ENCODE measurements around the gene SFRP2. TPM values are rescaled to one million over a fixed set of nuclear protein-coding genes. Genes with fewer than 3 reads are reported as not detected.

SFRP2 gene
- polyA plus RNA-seq, 1 experiment, result not detected

DNA sequence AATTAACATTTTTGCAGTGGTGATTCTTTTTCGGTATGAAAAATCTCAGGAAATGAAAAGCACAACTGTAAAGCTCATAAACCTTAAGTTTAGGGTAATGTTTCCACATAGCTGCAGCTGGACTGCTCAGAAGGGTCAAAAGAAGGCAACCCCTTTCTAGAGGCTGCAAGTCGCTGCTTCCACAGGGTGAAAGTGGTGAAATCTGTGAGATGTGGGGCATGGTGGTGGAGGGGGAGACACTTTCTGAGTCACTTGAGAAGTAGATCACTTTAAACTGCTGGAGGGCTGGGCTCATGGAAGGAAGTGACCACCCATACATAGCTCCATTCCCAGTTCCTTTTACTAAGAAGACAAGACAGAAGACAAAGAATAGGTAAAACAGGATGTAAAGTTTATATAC lies 8.7 kb downstream of the SFRP2 start:
- H3K27me3 ChIP-seq (ENCODE audit: control insufficient read depth, insufficient read depth, low read length), result no peaks in the 10 kb centered on the region
- H3K9me3 ChIP-seq (ENCODE audit: control insufficient read depth, insufficient read depth, low read length), result no peaks in the 10 kb centered on the region; the same call in 1 of the 2 replicates
- CTCF ChIA-PET, result interaction anchor here (1.4 kb wide), 1 partner anchor 30 kb away, joined by 3 read pairs; no protein-coding TSS in a partner anchor
- TF ChIP-seq, protein P1, sequence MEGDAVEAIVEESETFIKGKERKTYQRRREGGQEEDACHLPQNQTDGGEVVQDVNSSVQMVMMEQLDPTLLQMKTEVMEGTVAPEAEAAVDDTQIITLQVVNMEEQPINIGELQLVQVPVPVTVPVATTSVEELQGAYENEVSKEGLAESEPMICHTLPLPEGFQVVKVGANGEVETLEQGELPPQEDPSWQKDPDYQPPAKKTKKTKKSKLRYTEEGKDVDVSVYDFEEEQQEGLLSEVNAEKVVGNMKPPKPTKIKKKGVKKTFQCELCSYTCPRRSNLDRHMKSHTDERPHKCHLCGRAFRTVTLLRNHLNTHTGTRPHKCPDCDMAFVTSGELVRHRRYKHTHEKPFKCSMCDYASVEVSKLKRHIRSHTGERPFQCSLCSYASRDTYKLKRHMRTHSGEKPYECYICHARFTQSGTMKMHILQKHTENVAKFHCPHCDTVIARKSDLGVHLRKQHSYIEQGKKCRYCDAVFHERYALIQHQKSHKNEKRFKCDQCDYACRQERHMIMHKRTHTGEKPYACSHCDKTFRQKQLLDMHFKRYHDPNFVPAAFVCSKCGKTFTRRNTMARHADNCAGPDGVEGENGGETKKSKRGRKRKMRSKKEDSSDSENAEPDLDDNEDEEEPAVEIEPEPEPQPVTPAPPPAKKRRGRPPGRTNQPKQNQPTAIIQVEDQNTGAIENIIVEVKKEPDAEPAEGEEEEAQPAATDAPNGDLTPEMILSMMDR (IDR thresholded peaks at IDR 0.05; ENCODE audit: low read depth, low read length), result no peak
- POLR2A ChIA-PET, result no interaction called here
- DNase-seq (ENCODE audit: low read depth, low spot score), result no peak
- no peak overlapping the region for H3K4me3 ChIP-seq (ENCODE audit: low read depth, low read length)
- no peak overlapping the region for H3K27ac ChIP-seq (ENCODE audit: low read depth, low read length)

DNA sequence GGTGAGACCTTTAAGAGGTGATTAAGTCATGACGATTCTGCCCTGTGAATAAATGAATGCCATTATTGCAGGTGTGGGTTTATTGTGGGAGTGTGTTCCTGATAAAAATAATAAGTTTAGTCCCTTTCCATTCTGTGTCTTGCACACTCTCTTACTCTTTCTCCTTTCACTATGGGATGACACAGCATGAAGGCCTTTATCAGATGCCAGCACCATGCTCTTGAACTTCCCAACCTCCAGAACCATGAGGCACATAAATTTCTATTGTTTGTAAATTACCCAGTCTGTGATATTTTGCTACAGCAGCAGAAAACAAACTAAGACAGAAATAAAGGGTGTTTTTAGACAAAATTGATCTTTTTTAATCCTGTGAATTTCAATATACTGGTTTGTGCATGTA lies 10.5 kb downstream of the SFRP2 start:
- Histone ChIP-seq H3K27me3 (ENCODE audit: control insufficient read depth, insufficient read depth, low read length) (no peaks in the 10 kb centered on the region), H3K4me3 (ENCODE audit: low read depth, low read length) (no peak overlapping the region), H3K9me3 (ENCODE audit: control insufficient read depth, insufficient read depth, low read length) (no peaks in the 10 kb centered on the region; the same call in 1 of the 2 replicates), H3K27ac (ENCODE audit: low read depth, low read length) (no peak overlapping the region)
- ChIA-PET POLR2A (no interaction called here), CTCF (no interaction called here)
- TF ChIP-seq, protein P1 (IDR thresholded peaks at IDR 0.05; ENCODE audit: low read depth, low read length), result no peak
- DNase-seq (ENCODE audit: low read depth, low spot score), result no peak

DNA sequence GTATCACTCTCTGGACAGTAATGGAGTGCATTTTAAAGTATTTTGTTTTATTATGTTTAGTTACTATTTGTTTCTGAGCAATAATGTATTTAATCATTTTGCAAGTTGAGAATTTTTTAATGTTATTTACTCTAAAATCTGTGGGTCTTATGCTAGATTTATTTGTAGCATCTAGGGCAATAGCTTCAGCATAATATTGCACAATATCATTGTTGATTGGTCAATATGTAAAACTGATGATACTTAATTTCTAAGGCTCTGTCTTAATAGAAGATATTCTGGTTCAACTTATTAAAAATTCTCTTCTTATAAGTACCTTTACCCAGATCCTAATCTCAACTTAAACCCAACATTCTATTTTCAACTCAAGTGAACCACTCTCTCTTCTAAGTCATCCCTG lies 11.5 kb downstream of the SFRP2 start:
- H3K27me3 ChIP-seq (ENCODE audit: control insufficient read depth, insufficient read depth, low read length), result no peaks in the 10 kb centered on the region
- CTCF ChIA-PET, result interaction anchor here (1.1 kb wide), 1 partner anchor 27 kb away, joined by 3 read pairs; no protein-coding TSS in a partner anchor

DNA sequence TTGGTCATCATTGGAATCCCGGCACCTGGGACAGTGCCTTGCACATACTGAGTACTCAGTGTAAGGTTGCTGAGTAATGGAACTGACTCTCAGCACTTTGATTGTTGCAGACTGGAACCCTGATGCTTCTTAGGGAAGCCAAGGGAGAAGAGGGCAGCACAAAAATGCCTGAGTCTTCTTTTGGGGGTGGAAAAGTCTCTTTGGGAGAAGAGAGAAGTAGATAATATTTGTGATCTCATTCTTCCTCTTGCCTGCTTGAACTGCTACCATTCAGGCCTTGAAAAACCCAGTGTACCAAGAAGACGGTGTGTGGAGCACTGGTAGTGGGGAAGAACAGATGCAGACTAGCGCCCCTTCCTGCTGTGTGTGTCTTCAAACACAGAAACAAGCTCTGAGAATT lies 12.3 kb downstream of the SFRP2 start:
- POLR2A ChIA-PET, result no interaction called here
- CTCF ChIA-PET, result interaction anchor here (1.1 kb wide), 1 partner anchor 27 kb away, joined by 3 read pairs; no protein-coding TSS in a partner anchor
- Histone ChIP-seq H3K27ac (ENCODE audit: low read depth, low read length) (no peak overlapping the region), H3K9me3 (ENCODE audit: control insufficient read depth, insufficient read depth, low read length) (no peaks in the 10 kb centered on the region; the same call in 1 of the 2 replicates), H3K4me3 (ENCODE audit: low read depth, low read length) (no peak overlapping the region), H3K27me3 (ENCODE audit: control insufficient read depth, insufficient read depth, low read length) (no peaks in the 10 kb centered on the region)
- no peak for DNase-seq (ENCODE audit: low read depth, low spot score)
- TF ChIP-seq, protein P1 (IDR thresholded peaks at IDR 0.05; ENCODE audit: low read depth, low read length), result no peak

More for the DNA sequence above, 11.5 kb downstream of the SFRP2 start:
- TF ChIP-seq, protein P1 (IDR thresholded peaks at IDR 0.05; ENCODE audit: low read depth, low read length), result no peak
- no peaks in the 10 kb centered on the region; the same call in 1 of the 2 replicates for H3K9me3 ChIP-seq (ENCODE audit: control insufficient read depth, insufficient read depth, low read length)
- no peak for DNase-seq (ENCODE audit: low read depth, low spot score)
- no peak overlapping the region for H3K27ac ChIP-seq (ENCODE audit: low read depth, low read length)
- no peak overlapping the region for H3K4me3 ChIP-seq (ENCODE audit: low read depth, low read length)
- POLR2A ChIA-PET, result no interaction called here

DNA sequence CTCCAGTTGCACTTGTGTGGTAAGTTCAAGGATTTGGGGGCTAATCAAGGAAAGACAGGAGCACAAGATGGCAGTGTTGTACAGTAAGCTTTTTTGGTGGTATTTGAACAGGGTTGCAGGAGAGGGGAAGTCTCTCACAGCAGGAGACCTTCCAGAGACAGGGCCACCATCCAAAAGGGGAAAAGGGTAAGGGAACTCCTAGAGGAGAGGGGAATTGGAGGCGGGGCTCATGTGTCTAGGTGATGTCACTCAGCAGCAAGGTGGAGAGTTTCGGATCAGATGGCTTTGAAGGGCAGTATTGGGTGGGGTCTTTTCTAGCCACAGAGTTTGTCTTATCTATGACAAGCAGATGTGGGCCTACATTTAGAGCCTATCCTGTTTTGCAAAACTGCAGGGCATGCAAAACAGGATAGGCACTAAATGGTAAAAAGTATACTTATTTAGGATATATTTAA lies 15.6 kb downstream of the SFRP2 start:
- ChIA-PET CTCF (no interaction called here), POLR2A (no interaction called here)
- Histone ChIP-seq H3K4me3 (ENCODE audit: low read depth, low read length) (no peak overlapping the region), H3K27me3 (ENCODE audit: control insufficient read depth, insufficient read depth, low read length) (no peaks in the 10 kb centered on the region), H3K27ac (ENCODE audit: low read depth, low read length) (no peak overlapping the region), H3K9me3 (ENCODE audit: control insufficient read depth, insufficient read depth, low read length) (no peaks in the 10 kb centered on the region)
- TF ChIP-seq, protein P1 (IDR thresholded peaks at IDR 0.05; ENCODE audit: low read depth, low read length), result no peak
- DNase-seq (ENCODE audit: low read depth, low spot score), result no peak

All from AG04450 (cell line).